CMK (cell line): ENCODE data around the gene DMRTB1.

ENCODE experiments used
- DNase-seq: peaks from one replicate; pipeline ENCODE4 v3.0.0-alpha.2; 2010; ENCODE audit warnings: low read depth

DMRTB1 gene

DNA sequence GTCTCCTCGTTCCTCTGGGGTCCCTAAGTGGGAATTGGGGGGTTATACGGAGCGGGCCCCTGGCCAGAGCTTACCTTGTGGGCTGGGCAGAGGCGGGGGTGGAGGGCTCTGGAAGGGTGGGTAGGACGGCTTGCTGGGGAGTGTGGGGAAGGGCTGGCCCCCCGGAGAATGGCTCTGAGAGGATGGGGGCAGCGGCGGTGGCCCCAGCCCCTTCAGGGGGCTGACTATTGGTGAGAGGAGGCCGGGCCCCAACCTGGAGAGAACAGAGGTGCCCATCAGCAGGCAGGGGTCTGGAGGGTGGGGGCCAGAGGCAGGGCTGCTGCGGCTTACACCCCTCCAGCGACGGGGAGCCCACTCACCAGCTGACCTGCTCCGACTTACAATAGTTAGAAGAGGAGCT lies 50.6 kb downstream of the DMRTB1 start:
- no peak for DNase-seq

DNA sequence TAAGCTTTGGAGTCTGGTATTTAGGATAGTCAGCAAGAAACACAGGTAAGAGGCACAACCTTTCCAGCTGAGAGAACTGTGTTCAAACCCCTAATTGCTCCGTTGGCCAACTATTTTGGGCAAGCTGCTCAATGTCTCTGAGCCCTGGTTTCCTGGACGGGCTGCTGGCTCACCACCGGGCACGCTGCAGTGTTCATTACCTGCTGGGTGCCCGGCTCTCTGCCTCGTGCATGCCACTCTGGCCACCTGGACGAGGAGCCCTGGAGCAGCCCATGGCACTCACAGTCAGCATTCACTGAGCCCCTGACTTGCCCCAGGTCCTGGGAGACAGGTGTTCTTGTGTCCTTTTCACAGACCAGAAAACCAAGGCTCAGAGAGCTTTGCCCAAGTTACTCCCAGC lies 51.0 kb downstream of the DMRTB1 start:
- no peak for DNase-seq

DNA sequence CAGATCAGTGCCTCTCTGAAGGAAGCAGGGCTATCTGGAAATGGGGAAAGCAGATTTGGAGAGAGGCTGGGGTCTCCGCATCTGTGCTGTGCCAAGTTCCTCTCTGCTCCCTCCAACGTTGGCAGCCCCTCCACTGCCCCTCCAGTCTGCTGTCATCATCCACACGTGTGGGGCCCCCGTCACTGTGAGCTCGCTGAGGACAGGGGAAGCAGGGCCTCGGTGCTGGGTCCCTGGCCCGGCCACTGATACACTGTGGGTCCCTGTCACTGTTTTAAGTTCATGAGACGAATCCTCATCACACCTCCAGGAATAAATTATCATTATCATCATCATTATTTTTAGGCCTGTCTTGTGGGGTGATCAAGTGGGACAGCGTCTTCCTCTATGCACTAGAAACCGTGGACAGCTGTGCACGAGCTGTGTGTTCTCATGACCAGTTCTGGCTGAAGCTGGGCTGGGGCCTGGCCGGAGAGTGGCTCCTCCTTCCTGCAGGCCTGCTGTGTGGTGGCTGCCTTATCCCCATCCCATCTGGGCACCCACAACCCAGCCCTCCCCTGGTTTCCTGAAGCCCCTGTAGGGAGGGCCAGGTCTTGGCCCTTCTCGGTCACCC lies 52.2 kb downstream of the DMRTB1 start:
- DNase-seq = no peak

DNA sequence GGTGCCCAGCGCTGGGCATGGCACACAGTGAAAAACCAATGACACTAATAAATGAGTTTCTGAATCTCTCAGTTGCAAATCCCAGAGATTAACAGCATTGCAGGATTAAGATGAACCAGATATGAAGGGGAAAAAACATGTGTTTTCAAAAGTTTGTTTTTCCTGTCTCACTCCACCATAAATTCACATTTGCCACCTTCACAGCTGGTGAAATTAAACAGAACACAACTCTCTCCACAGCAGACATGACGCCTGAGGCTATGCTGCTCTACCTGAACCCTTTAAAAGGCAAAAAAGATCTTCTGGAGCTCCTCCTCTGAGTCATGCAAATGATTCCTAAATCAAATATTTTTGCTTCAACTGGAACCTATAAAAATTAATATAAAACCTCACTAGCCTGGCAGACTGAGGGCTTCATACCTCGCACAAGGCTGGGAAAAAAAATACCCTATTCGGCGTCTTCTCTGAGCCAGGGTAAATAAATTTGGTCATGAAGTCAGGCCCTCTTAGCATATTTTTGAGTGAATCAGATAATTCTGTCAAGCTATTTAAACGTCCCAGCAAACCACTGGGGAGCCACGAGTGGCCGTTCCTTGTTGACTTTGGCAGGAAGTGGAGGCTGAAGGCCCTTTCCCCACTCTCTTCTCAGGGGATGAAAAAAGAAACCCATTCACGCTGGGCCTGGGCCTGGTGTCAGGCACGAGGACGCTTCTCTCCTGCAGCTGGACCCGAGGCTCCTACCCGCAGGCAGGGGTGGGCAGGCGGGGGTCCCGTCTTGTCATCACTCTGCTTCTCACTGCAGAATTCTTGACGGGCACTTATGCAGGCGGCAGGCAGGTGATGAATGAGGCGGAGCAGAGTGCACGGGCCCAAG lies 53.0 kb downstream of the DMRTB1 start:
- DNase-seq = no peak

DNA sequence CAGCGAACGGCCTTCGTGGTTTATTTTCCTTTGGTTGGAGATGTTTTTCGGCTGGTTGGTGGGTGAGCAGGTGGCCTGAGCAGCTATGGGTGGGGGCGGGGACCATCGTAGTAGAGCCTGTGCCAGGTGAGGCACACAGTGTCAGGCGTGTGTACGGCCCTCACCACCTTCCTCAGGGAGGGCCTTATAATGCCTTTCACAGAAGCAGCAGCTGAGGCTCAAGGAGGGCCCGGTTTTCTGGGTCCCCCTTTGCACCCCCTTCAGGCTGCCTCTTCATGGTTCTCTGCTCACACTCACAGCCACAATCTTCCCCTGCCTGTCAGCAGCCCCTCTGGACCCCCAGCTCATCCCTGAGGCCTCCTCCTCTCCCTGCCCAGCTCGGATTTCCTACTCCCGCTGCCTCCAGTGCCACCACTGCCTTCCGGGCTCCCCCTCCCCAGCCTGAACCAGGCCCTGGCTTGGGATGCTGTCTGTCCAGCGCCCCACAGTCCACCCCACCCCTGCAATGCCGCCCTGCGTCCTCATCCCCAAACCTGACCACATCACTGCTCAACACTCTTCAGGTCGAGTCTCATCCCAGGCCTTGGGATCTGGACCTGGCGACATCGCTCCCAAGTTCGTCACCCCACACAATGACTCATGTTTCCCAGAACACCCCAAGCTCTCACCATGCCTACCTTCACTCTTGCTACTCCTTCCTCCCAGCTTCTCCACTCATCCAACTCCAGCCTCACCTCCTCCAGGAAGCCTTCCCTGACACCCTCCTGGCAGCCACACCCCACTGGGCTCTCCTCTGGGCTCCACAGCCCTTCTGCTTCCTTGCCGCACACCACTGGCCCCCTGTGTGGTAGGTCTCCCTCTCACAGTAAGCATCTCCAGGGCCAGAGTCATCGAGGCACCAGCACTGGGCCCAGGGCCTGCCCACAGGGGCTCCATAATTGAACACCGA lies 53.9 kb downstream of the DMRTB1 start:
- no peak for DNase-seq

DNA sequence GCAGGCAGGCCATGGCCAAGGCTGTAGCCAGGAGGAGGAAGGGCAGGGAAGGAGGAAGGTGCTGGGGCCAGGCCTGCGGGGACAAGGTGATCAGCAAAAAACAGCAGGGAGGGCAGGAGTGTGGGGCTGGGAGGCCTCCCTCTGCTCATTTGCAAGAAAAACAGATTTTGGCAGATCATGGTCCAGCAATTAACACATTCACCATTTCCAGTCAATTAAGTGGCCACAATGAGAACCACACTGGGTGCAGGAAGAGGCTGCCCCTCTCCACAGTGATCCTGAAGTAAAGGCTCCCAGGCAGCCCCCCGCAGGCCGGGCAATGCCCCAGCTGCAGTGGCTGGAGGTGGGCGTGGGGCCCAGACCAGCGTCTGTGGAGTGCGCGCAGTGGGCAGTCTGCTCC lies 54.6 kb downstream of the DMRTB1 start:
- DNase-seq = no peak

DNA sequence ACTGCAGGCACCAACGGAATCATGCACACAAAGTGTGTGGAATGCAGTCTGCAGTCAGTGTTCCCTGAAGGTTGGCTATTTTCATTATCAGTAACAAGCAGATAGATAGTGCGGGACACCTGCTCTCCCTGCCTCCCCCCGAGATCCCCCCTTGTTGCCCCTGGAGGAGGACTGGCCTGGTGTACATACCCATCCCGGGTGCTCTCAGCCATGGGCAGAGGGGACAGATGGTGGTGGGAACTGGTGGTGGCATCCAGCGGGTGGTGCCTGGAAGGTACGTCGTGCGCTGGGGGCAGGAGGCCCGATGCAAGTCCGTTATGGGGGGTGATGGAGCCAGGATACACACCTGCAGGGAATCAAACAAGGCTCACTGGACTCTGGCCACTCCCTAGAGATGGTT lies 55.2 kb downstream of the DMRTB1 start:
- no peak for DNase-seq

DNA sequence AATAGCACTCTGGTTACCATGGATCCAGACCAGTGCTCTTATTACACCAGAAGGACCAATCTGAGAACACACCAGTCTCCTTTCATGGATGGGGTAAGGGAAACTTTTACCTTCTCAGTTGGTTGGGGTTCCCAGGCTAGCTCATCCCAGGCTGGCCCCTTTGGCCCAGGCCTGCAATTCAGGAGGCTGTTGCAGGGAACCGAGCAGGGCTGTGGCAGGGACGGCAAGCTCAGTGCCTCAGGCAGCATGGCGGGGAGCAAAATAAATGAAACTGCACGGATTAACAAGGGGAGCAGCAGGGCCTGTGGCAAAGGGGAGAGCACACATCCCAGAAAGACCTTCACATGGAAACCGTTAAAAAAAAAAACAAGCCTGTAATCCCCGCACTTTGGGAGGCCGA lies 57.0 kb downstream of the DMRTB1 start:
- DNase-seq = no peak
